Islet precursor cell (in vitro differentiated cells): ENCODE measurements around the gene C1orf94.

Source experiments
- DNase-seq: peaks from one replicate; pipeline ENCODE4 v3.0.0-alpha.2; 2018

The C1orf94 gene, protein sequence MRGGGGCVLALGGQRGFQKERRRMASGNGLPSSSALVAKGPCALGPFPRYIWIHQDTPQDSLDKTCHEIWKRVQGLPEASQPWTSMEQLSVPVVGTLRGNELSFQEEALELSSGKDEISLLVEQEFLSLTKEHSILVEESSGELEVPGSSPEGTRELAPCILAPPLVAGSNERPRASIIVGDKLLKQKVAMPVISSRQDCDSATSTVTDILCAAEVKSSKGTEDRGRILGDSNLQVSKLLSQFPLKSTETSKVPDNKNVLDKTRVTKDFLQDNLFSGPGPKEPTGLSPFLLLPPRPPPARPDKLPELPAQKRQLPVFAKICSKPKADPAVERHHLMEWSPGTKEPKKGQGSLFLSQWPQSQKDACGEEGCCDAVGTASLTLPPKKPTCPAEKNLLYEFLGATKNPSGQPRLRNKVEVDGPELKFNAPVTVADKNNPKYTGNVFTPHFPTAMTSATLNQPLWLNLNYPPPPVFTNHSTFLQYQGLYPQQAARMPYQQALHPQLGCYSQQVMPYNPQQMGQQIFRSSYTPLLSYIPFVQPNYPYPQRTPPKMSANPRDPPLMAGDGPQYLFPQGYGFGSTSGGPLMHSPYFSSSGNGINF

DNA sequence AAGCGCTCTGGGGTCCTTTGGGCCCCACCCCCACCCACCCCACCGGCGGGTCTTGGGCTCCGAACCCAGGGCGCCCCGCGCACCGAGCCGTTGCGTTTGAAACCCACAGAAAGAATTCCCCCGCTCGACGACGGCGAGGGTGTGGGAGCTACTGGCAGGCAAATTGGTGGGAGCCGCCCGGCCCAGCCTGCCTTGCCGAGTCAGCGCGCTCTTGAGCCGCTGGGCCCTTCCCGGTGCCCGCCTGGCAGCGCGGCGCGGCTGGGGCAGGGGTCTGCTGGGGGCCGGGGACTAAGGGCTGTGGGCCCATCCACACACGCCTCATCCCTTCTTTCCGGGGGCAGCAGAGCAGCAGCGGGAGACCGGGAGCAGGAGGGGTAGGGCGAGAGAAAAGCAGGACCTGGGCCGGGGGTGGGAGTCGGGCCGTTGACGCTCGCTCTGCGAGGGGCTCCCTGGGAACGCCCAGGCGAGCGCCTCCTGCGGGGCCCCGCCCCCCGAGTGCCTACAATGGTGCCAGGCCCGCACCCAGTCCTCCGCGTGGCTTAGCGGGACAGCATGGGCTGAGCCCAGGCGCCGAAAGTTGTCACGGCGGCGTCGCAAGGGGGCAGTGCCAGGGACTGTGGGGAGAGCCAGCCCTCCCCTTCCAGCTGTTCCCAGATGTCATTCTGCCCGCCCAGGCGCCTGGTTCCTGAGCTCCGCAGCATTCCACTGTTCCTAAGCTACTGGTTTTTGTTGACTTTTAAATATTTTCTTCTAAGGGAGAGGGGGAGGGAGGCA, at the start of gene C1orf94:
TSS of gene C1orf94 (plus strand) at position 78 of the 774 bp plus-strand sequence. CDS start 883 bp downstream, outside the sequence.
- peak; percentile 57 for DNase-seq

DNA sequence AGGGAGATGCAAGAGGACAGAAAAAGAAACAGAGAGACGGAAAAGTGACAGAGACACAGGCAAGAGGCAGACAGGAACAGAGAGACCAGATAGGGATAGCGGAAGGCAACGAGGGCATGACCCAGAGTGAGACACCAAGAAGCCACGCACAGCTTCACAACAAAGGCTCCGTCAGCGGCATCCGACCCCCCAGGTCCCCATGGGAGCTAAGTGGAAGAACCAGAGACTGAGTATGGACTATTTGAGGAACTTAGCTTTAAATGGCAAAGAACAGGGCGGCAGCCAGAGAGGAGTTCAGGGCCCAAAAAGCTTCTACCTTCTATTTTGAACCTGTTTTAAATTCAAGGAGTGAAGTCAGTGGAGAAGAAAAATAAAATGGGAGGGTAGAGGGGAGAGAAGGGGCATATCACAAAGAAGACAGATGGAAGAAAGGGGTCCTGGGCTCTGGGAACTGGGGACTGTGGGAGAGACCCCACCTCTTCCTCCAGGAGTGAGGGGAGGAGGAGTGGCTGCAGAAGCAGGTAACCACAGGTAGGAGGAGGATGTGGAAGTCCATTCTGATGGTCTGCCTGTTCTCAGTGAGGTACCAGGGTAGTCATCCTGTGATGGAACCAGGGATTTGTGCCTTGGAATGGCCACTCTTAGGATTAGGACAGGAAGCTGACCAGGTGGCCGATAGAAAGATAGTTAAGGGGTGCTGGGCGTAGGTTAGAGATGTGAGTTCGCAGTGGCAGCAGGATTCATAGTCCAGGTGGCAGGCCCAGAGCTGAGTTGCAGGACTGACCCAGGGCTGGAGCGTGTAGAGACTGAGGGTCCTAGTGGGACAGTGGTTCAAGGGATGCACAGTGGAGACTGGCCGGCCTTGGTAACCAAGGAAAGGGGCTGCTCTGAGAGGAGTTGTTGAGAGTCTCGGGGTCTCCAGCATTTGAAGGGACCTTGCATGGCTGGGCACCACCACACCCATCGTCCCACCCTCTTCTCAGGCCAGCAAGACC, 49.4 kb upstream of the C1orf94 start:
- DNase-seq = peak; percentile 38

DNA sequence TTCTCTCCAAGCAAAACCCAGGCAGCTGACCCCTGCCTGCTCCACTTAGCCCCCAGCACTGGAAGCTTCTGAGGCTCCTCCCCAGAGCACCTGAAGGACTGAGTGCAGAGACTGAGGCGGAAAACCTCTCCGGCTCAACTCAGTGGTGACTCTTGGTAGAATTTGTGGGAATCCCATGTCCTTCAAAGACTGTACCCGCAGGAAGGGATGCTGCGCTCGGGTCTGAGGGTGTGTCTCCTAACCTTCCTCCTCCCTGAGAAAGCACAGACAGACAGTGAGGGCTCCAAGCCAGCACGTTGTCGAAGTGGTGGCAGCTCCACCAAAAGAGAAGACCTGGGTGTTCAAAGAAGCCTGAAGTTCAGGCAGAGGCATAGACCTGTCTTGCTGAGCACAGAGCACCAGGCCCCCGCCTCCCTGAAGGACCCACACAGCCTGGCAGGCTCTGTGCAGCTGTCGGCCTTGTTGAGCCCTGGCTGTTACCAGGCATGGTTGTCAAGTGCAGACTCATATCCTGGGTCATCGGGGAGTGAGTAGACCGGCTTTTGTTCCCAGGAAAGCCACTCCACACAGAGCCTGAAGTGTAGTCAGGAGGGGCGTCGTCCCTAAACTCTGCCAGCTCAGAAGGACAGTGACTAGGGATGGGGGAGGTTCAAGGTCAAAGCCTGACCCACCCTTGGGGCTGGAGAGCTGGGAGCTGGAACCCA, 48.4 kb upstream of the C1orf94 start:
- DNase-seq = peak; percentile 21

DNA sequence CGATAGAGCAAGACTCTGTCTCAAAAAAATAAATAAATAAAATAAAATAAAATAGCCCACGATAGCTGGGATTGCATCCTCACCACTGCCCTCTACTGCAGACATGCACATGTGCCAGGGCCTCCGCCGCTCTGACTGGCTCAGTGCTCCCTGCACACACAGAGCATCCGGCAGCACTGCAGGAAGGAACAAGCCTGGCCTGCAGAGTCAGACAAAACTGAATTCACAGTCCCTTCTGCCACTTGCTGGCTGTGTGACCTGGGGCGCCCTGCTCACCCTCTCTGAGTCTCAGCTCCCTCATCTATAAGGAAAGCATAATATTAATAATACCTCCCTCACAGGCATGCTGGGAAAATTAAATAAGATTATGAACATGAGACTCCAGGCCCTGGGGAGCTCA, 47.1 kb upstream of the C1orf94 start:
- DNase-seq = no peak

DNA sequence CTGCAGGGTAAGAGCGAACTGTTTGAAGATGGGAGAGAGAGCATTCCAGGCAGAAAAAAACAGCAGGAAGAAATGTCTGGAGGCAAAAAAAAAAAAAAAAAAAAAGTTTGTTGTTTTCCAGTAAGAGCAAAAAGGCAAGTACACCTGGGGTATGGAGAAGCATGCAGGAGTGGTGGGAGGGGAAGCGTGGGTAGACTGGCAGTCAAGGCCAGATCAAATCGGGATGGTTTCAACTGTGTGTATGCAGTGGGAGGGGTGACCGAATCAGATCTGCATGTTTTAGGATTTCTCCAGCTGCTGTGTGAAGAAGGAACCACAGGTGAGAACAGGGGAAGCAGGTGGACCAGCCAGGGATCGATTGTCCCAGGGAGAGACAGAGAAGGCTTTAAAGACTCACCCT, 46.4 kb upstream of the C1orf94 start:
- DNase-seq = no peak

DNA sequence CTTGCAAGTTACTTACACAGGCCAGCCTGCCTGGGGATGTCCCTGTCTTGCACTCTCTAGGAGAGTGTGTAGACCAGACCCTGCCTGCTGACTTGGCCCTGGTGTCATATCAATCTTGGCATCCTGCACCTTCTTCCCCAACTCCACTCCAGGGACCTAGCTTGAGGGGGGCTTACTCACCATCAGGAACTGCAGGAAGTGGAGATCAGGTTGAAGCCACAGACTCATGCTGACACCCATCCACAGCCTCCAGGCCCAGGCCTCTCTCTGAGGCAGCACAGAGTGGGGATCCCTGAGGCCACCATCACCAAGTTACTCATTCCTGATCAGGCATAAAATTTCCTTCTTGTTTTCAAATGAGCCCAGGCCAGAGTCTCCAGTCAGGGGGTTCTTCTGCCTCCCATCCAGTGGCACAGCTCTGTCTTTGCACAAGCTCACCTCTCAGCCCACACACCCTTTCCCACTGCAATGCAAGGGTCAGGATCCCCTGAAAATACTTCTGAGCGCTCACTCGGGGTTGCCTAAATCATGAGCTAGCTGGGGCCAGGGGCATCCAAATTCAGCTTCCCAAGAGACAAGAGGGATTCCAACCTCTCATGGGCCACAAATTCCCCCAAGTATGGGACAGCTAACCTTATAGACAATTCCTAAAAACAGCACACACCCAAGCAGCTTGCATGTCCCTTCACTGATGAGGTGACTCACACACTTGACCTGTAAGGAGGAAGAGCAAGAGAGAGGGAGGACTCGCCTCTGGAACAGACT, 45.1 kb upstream of the C1orf94 start:
- DNase-seq = no peak

DNA sequence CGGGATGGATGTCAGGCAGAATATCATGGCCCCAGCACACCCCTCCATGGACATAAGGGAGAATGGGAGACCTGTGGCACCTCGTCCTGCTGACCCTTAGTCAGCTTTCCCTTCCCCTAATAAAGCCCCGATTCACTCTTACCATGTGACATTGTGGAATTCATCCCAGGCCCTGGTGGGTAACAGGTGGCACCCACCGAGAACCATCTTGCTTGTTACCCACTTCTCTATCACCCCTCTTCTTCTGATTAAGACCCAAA, 44.6 kb upstream of the C1orf94 start:
- DNase-seq = no peak

DNA sequence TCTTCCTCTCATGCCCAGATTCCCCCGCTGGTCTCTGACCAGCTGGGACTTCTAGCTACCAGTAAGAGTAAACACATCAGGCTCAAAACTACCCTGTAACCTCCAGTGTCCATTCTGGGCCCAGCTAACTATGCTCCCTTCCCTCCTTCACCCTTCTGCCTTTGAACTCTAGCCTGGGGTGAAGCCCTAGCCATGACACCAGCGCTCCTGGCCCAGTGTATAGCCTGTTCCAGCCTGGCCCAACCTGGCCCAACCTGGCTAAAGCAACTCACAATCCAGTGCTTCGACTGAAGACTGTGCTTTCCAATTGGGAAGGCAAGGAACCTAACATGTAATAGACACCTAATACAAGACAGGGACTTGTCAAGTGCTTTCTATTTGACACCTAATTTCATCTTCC, 39.3 kb upstream of the C1orf94 start:
- DNase-seq = no peak

DNA sequence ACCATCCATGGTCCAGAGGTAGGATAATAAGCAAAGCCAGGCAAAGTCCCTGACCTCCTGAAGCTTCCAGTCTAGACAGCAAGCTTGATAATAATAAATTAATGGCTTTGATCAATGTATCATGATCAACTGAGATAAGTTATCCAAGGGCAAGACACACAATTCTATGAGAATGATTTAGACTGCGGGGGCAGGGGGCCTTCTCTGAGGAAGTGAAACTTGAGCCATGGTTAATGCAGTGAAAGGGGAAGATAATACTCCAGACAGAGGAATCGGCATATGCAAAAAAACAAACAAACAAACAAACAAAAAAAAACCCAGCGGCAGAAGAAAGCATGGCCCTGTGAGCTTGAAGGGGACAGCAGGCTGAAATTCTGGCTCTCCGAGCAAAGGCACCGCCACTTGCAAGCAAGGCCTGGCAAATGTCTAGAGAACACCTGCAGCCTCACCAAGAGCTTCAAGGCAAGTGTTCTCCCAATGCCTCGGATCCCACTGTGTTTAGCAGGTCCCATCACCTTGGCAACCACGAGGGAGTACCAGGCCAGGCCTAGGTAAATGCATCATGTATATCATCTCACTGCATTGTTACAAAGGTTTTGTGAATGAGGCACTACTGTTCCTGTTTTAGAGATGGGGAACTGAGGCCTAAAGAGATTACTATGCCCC, 36.6 kb upstream of the C1orf94 start:
- DNase-seq = no peak

DNA sequence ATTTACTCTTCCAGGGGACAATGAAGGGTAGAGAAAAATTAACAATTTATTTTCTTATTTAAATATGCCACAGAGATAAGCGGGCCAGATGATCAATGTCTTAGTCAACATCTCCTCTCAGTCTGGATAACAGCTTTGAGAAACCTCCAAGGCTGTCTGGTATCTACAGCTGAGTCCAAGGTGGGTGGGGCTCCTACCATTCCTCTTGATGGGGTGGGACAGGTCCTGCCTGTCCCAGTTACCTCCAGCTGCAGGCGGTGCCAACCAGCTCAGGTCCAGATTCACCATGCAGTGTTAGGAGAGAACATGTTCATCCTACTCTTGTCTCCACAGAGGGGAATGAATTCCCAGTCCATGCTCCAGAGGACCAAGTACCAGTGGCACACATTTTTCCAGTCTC, 32.7 kb upstream of the C1orf94 start:
- DNase-seq = no peak

DNA sequence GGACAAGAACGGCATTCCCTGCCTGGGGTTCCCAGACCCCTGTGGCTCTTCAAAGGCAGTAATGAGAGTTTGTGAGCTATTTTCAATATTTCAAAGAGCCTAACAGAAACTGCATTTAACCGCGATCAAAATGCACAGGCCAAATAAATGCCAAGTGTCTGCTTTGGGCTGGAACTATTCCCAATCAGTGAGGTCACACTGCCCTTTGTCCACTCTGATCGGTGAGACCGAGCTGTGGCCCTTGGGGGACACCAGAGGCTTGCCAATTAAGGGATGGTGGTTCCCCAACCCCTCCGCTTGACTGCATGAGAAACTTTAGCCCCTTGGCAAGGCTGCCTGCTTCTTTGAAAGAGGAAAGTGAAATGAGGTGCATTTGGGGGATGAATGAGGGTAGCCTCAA, 31.9 kb upstream of the C1orf94 start:
- DNase-seq = no peak

DNA sequence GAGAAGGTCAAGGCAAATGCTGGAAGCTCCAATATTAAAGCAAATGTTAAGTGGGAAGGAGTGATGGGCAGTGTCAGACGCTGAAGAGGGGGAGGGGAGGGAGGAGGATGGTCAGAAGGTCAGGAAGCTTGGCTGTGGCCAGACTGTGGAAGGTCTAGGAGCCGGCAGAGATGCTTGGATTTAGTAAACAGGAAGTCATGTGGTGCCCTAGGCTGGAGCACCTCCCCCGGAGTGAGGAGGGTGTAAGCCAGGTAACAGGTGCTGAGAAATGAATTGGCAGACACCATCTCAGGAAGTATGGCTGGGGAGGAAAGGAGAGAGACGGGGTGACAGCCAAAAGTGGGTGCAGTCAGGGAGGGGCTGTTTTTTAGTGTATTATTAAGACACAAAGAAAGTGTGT, 29.4 kb upstream of the C1orf94 start:
- no peak for DNase-seq

DNA sequence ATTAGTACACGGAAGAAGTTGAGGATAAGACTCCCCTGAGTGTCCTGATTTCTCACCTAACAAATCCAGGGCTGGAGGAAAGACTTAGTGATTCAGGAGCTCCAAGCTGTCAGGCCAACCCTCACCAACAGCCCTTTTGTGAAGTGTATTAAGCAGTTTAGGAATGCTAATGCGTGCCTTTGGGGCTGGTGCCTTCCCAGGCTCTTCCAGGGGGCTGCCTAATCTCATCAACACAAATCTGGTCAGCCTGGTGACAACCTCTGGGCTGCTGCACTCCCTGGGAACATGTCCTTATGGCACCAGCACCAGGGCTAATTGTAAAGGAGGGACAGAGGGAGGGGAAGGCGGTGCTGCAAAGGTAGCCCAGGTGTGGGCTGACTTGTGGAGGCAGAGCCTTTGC, 27.2 kb upstream of the C1orf94 start:
- DNase-seq = peak; percentile 66

DNA sequence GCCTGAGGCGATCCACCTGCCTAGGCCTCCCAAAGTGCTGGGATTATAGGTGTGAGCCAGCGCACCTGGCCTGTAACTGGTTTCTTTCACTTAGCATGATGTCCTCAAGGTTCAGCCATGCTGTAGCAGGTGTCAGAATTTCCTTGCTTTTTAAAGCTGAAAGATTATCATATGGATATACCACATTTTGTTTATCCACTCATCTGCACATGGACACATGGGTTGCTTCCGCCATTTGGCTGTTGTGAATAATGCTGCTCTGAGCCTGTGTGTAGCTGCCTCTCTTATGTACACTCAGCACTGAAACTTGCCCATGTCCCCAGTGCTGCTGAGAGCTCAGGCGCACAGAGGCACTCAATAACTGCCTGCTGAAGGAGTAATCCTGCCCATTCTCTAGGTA, 23.5 kb upstream of the C1orf94 start:
- no peak for DNase-seq

DNA sequence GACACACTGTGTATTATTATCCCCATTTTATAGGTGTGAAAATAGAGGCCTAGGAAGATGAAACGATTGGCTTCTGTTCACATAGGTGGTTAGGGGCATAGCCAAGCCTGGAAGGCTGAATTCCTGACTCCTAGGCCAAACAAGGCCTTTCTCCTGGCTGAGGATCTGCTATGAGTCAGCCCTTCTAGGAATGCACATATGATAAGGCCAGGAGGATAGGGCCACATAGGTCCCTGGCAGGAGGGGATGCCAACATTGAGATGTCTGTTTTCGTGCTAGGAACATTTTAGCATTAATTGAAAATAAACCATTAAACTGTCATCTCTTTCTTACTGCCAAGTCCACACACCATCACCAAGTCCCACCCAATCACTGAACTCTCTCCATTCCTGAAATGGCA, 20.8 kb upstream of the C1orf94 start:
- DNase-seq = no peak

DNA sequence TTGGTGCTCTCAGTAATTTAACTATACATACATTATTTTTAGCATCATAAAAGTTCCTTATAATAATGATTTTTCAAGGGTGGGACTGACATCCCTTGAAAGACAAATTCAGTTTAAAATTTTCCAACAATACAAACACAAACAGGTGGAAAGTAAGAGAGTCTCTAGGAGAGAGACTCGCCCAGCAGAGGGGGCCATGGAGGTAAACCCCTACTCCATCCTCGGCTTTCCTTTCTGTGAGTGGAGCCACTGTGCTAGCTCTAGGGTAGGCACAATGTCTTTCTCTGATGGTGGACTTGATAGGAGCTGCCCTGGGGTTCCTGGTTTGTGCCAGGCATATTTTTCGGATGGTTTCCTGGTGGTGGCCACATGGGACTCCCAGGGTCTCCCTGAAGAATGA, 20.0 kb upstream of the C1orf94 start:
- DNase-seq = no peak

DNA sequence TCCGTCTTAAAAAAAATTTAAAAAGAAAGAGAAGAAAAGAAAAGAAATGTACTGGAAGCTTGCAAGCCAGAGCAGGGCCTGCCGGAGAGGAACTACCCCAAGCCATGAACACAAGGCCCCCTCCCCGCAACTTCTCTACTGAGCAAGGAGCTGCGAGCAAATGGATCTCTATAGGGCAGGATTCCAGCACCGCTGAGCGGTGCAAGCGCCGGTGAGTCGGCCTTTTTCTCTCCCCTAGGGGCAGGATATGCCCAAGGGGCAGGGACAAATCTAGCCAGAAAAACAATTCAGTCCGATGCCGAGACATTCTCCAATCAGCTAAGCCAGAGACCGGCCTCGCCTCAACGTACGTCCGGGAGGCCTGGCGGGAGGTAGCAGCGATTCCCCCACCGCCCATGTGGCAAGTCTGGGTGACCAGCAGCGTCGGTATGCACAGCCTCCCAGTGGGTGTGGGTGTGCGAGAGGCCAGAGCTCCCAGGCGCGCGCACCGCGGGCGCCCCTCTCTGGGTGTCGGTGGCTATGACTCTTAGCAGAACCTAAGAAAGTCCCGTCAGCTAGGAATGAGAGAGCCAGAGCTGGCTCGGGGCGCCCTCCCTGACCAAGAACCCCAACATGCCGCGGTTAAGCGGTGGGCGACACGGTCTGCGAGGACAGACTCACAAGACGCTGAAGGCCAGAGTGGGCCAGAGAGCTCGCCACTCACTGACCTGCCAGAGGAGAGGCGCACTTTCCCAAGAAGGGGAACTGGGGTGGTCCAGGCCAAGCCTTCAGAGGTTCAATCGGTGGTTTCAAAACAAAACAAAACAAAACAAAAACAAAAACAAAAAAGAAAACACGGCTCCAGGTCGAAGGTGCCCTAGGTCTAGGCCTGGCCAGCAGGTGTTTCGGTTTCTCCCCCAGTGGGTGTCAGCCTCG, 13.6 kb upstream of the C1orf94 start:
- peak; percentile 97 for DNase-seq

DNA sequence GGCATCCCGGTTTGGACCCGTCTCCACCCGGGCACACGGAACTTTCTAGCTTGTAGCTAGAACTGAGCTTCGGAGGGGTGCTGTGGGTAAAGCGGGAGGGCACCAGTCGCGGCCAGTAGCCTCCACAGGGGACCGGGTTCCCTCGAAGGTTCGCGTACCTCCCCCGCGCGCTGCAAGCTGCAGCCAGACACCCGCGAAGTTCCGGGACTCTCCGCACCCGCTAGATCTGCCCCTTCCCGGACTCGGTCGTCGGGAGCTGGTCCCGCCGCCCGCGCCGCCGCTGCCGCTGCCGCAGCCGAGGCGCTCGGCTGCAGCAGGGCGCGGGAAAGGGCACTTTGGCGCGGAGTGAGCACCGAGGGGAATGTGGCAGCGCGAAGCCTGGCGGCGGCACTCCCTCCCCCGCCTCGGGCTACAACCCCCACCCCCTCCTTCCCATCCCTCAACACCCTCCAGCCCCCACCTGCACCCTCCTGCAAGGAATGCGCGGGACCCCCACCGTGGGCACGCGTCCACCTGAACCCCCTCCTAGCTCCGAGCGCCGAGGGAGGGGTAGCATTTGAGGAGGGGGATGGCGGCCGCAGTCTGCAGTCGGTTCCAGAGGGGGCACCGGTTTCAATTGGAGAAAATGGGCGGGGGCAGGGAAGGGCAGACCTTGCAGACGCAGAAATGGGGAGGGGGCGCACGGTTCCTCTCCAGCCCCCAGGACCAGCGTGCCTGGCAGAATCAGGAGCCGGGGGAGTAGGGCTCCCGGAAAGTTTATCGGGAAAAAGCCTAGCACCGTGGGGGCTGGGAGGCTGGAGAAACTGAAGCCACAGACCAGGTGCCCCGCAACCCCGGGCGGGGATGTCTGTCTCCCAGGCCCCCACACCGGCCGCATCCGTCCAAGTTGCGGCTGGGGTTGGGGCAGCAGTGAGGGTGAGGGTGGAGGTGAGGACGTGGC, 12.6 kb upstream of the C1orf94 start:
- DNase-seq = no peak
